A549 (cell line): Measurements from ENCODE around the gene GBE1.

Experiments
- CHD4 ChIP-seq: fragments of 200-600 bp; sonication (generic); IDR thresholded peaks from 2 replicates; pipeline ENCODE4 v1.6.1; 2016; ENCODE audit warnings: antibody characterized with exemption, mild to moderate bottlenecking, borderline replicate concordance
- CTCF ChIP-seq: fragments of >200 bp; sonication (Bioruptor Twin); formaldehyde crosslinking; IDR thresholded peaks from 3 replicates; pipeline ENCODE4 v1.5.1; 2016
- HDAC2 ChIP-seq: fragments of 200-600 bp; sonication (generic); IDR thresholded peaks from 2 replicates; pipeline ENCODE4 v1.6.1; 2016
- POLR2A ChIP-seq: IDR thresholded peaks from 2 replicates; pipeline ENCODE4 v1.6.1; 2012; ENCODE audit warnings: mild to moderate bottlenecking, low read length

- TF ChIP-seq POLR2A (no peak), CTCF (no peak), CHD4 (no peak), HDAC2 (no peak)
Observed at GRCh38 chr3:81732642-81733041, 28.8 kb downstream of the GBE1 start.
